HFFc6 (cell line): ENCODE measurements around the gene BACH1. TPM values are rescaled to one million over a fixed set of nuclear protein-coding genes. Genes with fewer than 3 reads are reported as not detected.

Experiments
- DNase-seq: peaks from one replicate; pipeline ENCODE4 v3.0.0-alpha.2; 2018
- H3K27ac Mint-ChIP-seq: 2 replicates; pipeline ENCODE4 v1.8.0; 2020; ENCODE audit warnings: mild to moderate bottlenecking, mixed read lengths
- H3K27me3 Mint-ChIP-seq: 2 replicates; pipeline ENCODE4 v1.8.0; 2021; ENCODE audit warnings: mild to moderate bottlenecking, moderate library complexity, mixed read lengths; ENCODE audit not compliant: insufficient read depth
- H3K36me3 Mint-ChIP-seq: 2 replicates; pipeline ENCODE4 v1.8.0; 2021; ENCODE audit warnings: low read depth, mixed read lengths
- H3K4me1 Mint-ChIP-seq: 2 replicates; pipeline ENCODE4 v1.8.0; 2020; ENCODE audit warnings: low read depth, mixed read lengths
- H3K4me3 Mint-ChIP-seq: 2 replicates; pipeline ENCODE4 v1.8.0; 2020; ENCODE audit warnings: mild to moderate bottlenecking, moderate library complexity, mixed read lengths
- H3K9me3 Mint-ChIP-seq: 2 replicates; pipeline ENCODE4 v1.8.0; 2020; ENCODE audit warnings: mild to moderate bottlenecking, mixed read lengths
- total RNA-seq, 6 experiments: library from RNA; stranded (reverse); fragmentation: NEBNext Ultra II Directional; extraction: Animal tissue kit (Norgen Biotek cat#: 25700); gene quantifications; 2 replicates in 1 of 6; 3 replicates in 5 of 6; pipeline ENCODE4 v1.2.3, GENCODE V29; 2021
- TF ChIP-seq, protein P1 (sequence below): fragments of 200-600 bp; sonication (generic); IDR thresholded peaks from 2 replicates; pipeline ENCODE4 v1.5.0; 2021; ENCODE audit warnings: antibody characterized with exemption, mild to moderate bottlenecking

The BACH1 gene
- total RNA-seq, 6 experiments from 2014 or later: 47.3 to 53.5 (median 53.1) TPM

DNA sequence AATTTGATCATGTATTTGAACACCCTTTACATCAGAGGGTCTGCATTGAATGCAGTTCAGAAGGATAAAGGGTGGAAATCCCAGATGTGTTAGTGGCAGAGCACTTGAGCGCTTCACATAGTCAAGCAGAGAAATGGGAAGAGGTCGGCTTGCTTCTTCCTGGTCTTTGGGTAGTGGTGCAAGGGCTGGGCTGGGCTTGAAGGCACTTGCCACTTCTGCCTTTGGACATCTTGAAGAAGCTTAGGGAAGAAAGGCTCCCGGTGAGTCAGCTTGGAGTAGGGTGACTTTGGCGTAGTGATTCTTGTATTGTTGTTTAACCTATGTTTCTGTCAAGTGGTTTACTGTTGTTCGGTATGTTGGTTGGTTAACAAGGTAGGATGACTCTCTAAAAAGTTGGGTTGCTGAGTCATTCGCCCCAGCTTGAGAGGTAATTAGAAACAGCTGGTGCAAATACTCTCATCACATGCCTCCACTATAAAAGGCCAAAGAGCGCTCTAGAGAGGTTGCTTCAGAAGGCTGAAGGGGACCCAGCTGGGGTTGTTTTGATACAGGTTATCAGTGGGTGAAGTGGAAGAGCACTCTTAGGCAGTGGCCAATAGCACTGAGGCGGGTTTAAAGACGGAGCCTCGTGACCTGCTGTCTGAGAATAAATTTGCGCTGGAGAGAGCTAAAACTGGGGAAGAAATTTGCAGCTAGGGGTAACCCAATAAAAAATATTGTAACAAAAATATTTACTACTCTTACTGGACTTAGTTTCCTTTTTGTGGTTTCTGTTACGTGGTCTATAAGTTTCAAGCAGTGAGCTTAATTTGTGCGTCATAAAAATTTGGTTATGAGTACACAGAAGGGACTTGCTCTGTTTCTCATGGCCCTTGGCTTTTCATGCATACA, 1.4 kb downstream of the BACH1 start:
- Mint-ChIP-seq H3K36me3 (peaks cover 16% of the 10 kb centered on the region), H3K9me3 (no peaks in the 10 kb centered on the region), H3K4me3 (peak overlapping the region; percentile 92), H3K27me3 (no peaks in the 10 kb centered on the region; the same call in 1 of the 2 replicates), H3K4me1 (peaks cover 61% of the 10 kb centered on the region), H3K27ac (peak overlapping the region; percentile 96)
- DNase-seq: peak; percentile 95
- TF ChIP-seq, protein P1, sequence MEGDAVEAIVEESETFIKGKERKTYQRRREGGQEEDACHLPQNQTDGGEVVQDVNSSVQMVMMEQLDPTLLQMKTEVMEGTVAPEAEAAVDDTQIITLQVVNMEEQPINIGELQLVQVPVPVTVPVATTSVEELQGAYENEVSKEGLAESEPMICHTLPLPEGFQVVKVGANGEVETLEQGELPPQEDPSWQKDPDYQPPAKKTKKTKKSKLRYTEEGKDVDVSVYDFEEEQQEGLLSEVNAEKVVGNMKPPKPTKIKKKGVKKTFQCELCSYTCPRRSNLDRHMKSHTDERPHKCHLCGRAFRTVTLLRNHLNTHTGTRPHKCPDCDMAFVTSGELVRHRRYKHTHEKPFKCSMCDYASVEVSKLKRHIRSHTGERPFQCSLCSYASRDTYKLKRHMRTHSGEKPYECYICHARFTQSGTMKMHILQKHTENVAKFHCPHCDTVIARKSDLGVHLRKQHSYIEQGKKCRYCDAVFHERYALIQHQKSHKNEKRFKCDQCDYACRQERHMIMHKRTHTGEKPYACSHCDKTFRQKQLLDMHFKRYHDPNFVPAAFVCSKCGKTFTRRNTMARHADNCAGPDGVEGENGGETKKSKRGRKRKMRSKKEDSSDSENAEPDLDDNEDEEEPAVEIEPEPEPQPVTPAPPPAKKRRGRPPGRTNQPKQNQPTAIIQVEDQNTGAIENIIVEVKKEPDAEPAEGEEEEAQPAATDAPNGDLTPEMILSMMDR: no peak

DNA sequence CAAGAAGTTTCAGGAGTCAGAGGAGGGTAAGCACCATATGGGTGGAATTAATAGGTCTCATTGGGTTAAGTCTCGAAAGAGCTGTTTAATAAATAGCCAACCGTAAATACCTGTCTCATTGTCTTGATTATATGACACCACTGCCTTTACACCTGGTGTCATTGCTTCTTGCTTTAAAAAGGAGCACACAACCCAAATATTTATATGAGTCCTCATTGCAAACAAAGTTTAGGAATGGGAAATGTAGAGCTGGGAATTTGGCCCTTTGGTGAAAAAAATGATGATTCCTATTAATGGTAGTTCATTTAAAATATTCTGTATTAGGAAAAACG, 2.1 kb downstream of the BACH1 start:
- no peaks in the 10 kb centered on the region; the same call in 1 of the 2 replicates for H3K27me3 Mint-ChIP-seq
- peak overlapping the region; percentile 96 for H3K27ac Mint-ChIP-seq
- no peak for DNase-seq
- peaks cover 68% of the 10 kb centered on the region for H3K4me1 Mint-ChIP-seq
- H3K9me3 Mint-ChIP-seq: no peaks in the 10 kb centered on the region
- TF ChIP-seq, protein P1: no peak
- H3K4me3 Mint-ChIP-seq: peak overlapping the region; percentile 92
- H3K36me3 Mint-ChIP-seq: peaks cover 19% of the 10 kb centered on the region

DNA sequence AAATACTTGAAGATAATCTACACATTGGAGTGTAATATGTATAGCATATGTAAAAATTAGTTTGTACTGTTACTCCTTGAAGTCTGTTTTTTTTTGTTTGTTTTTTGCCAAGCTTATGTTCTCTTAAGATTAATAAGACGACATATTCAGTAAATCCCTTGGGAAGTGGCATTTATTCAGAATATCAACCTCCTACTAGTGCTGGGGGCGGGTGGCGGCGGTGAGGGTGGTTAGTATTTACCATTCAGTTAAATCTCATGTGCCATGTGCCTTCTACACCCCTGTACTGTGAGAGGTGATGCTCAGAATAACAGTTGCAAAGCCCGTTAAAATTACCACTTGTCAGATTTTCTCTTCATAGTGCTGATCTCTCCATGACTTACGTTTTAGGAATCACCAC, 3.0 kb downstream of the BACH1 start:
- TF ChIP-seq, protein P1: no peak
- Mint-ChIP-seq H3K27me3 (no peaks in the 10 kb centered on the region; the same call in 1 of the 2 replicates), H3K4me3 (peak overlapping the region; percentile 92), H3K9me3 (no peaks in the 10 kb centered on the region), H3K36me3 (peaks cover 26% of the 10 kb centered on the region), H3K27ac (peak overlapping the region; percentile 54), H3K4me1 (peaks cover 77% of the 10 kb centered on the region)
- no peak for DNase-seq

DNA sequence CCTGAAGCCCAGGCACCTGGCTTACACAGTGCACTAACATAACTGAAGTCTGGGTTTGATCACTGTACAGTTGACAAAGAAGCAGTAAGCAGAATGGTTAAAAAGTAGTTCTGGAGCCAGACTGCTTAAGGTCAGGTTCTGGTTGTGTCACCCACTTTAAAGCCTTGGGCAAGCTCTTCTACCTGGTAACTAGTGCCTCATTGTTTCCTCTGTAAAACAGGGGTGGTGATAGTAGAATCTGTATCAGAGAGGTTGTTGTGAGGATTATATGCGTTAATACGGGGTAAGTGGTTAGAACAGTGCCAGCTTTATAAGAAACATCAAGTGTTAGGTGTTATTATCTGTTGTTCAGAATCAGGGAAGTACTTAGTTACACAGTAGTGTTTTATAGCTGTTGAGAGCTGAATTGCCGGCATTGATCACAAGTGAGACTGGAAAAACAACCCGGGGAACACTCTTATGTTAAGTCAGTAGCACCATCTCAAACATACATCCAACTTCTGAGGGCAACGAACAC, 3.7 kb downstream of the BACH1 start:
- H3K9me3 Mint-ChIP-seq: no peaks in the 10 kb centered on the region
- peak overlapping the region; percentile 54 for H3K27ac Mint-ChIP-seq
- H3K4me1 Mint-ChIP-seq: peaks cover 79% of the 10 kb centered on the region
- TF ChIP-seq, protein P1: no peak
- no peaks in the 10 kb centered on the region; the same call in 1 of the 2 replicates for H3K27me3 Mint-ChIP-seq
- DNase-seq: no peak
- H3K4me3 Mint-ChIP-seq: peak overlapping the region; percentile 92
- peaks cover 24% of the 10 kb centered on the region for H3K36me3 Mint-ChIP-seq

DNA sequence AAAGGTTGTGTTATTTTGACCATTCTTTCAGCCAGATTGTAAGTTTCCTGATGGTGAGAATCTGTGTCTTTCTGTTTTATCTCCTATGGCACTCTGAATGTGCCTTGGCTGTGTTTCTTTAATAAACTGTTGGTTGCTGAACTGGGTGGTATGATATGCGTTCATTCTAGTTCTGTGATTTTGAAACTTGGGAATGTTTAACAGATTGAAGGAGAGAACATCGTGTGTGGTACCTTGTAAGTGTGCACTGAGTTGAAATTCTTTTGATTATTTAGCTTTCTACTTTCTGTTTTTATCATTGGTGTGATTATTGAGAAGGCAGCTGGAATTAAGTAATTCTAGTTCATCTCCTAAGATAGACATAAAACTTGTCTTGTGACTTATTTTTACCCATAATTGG, 4.6 kb downstream of the BACH1 start:
- H3K4me1 Mint-ChIP-seq: peaks cover 81% of the 10 kb centered on the region
- H3K27ac Mint-ChIP-seq: peak overlapping the region; percentile 63
- peak overlapping the region; percentile 92 for H3K4me3 Mint-ChIP-seq
- peaks cover 20% of the 10 kb centered on the region for H3K36me3 Mint-ChIP-seq
- H3K27me3 Mint-ChIP-seq: no peaks in the 10 kb centered on the region; the same call in 1 of the 2 replicates
- TF ChIP-seq, protein P1: no peak
- H3K9me3 Mint-ChIP-seq: no peaks in the 10 kb centered on the region
- no peak for DNase-seq
